HG03558 (cell line): ENCODE results near the gene UBE2V1.

Source experiments
- ATAC-seq: cut with Tn5 transposase; IDR thresholded peaks from one replicate; pipeline ENCODE4 v1.9.1; 2021; ENCODE audit warnings: moderate number of reproducible peaks; ENCODE audit not compliant: unreplicated experiment; ENCODE audit errors: extremely low read depth

The UBE2V1 gene

GRCh38 chr20:50052550-50053361, 60.2 kb downstream of the UBE2V1 start:
- ATAC-seq, result no peak

GRCh38 chr20:50050660-50051308, 62.2 kb downstream of the UBE2V1 start:
- no peak for ATAC-seq

- no peak for ATAC-seq
Observed at GRCh38 chr20:50050214-50050613, 62.7 kb downstream of the UBE2V1 start.

- ATAC-seq, result no peak
Observed at GRCh38 chr20:50049442-50050026, 63.4 kb downstream of the UBE2V1 start.

- no peak for ATAC-seq
Observed at GRCh38 chr20:50048420-50049166, 64.4 kb downstream of the UBE2V1 start.

GRCh38 chr20:50044353-50044960, 68.5 kb downstream of the UBE2V1 start:
- no peak for ATAC-seq

GRCh38 chr20:50043573-50044352, 69.2 kb downstream of the UBE2V1 start:
- ATAC-seq, result no peak

GRCh38 chr20:50042370-50043313, 70.3 kb downstream of the UBE2V1 start:
- ATAC-seq, result no peak

- ATAC-seq, result no peak
Observed at GRCh38 chr20:50041246-50041873, 71.6 kb downstream of the UBE2V1 start.

GRCh38 chr20:50040432-50041245, 72.3 kb downstream of the UBE2V1 start:
- no peak for ATAC-seq

GRCh38 chr20:50039706-50040431, 73.1 kb downstream of the UBE2V1 start:
- ATAC-seq, result no peak

GRCh38 chr20:50038574-50038991, 74.4 kb downstream of the UBE2V1 start:
- no peak for ATAC-seq

GRCh38 chr20:50038169-50038568, 74.8 kb downstream of the UBE2V1 start:
- no peak for ATAC-seq

GRCh38 chr20:50037575-50037974, 75.4 kb downstream of the UBE2V1 start:
- no peak for ATAC-seq

- no peak for ATAC-seq
Observed at GRCh38 chr20:50037123-50037522, 75.8 kb downstream of the UBE2V1 start.

- ATAC-seq, result no peak
Observed at GRCh38 chr20:50036703-50037102, 76.2 kb downstream of the UBE2V1 start.
